ENCODE measurements around the gene KCNQ1. TPM values are rescaled to one million over a fixed set of nuclear protein-coding genes. Genes with fewer than 3 reads are reported as not detected.

KCNQ1 gene
- total and polyA plus RNA-seq, 2 donors (not counting 1 experiment from before 2014, with no cell fraction given), result not detected

DNA sequence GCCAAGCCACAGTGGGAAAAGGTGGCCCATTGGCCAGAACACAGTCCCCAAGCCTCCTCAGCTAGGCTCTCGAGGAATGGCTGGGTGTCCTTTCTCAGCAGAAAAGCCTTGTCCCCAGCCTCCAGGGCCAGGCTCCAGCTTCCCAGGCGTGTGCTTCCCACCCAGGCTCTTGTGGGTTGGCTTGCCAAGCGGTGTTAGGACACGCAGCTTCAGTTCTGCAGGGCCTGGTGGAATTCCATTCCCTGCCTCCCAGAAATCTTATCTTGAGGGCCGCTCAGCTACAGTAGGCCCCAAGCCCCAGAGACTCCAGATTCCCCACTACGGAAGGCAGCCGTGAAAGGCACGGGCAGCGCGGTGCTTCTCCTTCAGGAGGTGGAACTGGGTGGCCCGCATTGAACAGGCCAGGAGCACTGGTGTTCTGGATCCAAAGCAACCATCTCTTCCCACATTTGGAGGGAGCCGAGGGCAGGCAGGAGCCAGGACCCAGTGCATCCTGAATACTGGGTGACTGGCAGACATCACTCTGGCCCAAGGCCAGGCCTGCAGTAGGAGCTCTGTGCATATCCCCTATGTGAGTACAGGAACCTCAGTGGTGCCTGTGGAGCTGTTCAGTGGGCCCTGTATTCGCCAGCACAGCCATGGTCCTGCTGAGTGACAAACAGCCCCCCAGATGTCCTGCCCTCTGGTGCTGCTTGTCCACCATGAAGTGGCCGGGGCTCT, 271.7 kb downstream of the KCNQ1 start:
- no peaks in the 10 kb centered on the region for H3K9me3 ChIP-seq (ENCODE audit: control insufficient read depth, insufficient read depth, low read depth, low read length)
- no peaks in the 10 kb centered on the region for H3K4me1 ChIP-seq (ENCODE audit: control insufficient read depth, extremely low read depth, insufficient read depth, low read length)
- no peak for TF ChIP-seq EZH2 (IDR thresholded peaks at IDR 0.05; ENCODE audit: low read length, missing control alignments)
- TF ChIP-seq, protein P1, sequence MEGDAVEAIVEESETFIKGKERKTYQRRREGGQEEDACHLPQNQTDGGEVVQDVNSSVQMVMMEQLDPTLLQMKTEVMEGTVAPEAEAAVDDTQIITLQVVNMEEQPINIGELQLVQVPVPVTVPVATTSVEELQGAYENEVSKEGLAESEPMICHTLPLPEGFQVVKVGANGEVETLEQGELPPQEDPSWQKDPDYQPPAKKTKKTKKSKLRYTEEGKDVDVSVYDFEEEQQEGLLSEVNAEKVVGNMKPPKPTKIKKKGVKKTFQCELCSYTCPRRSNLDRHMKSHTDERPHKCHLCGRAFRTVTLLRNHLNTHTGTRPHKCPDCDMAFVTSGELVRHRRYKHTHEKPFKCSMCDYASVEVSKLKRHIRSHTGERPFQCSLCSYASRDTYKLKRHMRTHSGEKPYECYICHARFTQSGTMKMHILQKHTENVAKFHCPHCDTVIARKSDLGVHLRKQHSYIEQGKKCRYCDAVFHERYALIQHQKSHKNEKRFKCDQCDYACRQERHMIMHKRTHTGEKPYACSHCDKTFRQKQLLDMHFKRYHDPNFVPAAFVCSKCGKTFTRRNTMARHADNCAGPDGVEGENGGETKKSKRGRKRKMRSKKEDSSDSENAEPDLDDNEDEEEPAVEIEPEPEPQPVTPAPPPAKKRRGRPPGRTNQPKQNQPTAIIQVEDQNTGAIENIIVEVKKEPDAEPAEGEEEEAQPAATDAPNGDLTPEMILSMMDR (conservative IDR thresholded peaks at IDR 0.05 in 1 of 2, IDR thresholded peaks at IDR 0.05 in 1 of 2; ENCODE audit: low read depth in 1 of 2, low read length in 2 of 2), result no peak
- H3K4me2 ChIP-seq (ENCODE audit: extremely low read depth, insufficient read depth, low read length), result no peak overlapping the region
- H3K36me3 ChIP-seq (ENCODE audit: control insufficient read depth, insufficient read depth, low read length), result no peaks in the 10 kb centered on the region
- H3K9ac ChIP-seq (ENCODE audit: insufficient read depth, low read length), result no peak overlapping the region
- peaks cover 3% of the 10 kb centered on the region for H3K27me3 ChIP-seq (ENCODE audit: control insufficient read depth, insufficient read depth, low read length)
- H4K20me1 ChIP-seq (ENCODE audit: control insufficient read depth, extremely low read depth, insufficient read depth, low read length), result no peaks in the 10 kb centered on the region
- no peak overlapping the region for H3K27ac ChIP-seq (ENCODE audit: insufficient read depth, low read length)
- no peaks in the 10 kb centered on the region for H3K79me2 ChIP-seq (ENCODE audit: control insufficient read depth, insufficient read depth, low read length)
- DNase-seq (ENCODE audit: low read depth in 2 of 2), result no peak
- H2AFZ ChIP-seq (ENCODE audit: low read length), result no peak overlapping the region
- H3K4me3 ChIP-seq (replicated peaks in 1 of 4; ENCODE audit: control extremely low read depth in 1 of 4, insufficient read depth in 1 of 4, low read depth in 3 of 4, low read length in 4 of 4), result no peak overlapping the region

DNA sequence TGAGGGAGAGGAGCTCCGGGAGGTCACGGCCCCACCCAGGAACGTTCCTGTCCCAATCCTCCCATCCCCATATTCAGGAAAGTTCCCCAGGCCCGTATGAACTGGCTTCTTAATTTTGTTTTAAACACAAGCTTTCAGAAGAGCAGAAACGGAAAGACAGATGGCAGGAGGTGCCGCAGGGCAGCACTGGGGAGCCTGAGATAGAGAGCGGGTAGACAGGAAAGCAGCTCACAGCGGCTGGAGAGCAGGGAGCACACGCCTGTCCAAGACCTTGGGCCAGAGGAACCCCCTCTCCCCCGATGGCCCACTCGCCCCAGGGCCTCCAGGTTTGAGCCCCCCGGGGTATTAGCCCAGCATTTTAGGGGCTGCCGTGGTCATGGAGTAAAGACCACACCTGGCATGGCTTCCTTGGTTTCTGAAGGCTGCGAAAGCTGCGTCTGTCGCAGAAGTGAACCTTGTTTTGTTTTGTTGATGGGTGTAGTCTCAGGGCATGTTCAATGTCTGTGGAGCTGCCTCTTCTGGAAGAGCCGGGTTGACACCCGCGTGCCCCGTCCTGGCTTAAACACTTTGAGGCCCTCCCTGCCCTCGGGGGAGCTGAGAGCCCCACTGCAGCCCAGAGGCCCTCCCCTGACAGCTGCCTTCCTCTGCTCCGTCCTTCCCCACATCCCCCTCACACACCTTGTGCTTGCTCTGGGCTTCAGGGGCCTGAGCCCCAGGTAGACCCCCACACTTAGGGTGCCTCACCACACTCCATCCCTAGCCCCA, 272.9 kb downstream of the KCNQ1 start:
- peaks cover 3% of the 10 kb centered on the region for H3K27me3 ChIP-seq (ENCODE audit: control insufficient read depth, insufficient read depth, low read length)
- no peaks in the 10 kb centered on the region for H3K36me3 ChIP-seq (ENCODE audit: control insufficient read depth, insufficient read depth, low read length)
- H3K9me3 ChIP-seq (ENCODE audit: control insufficient read depth, insufficient read depth, low read depth, low read length), result no peaks in the 10 kb centered on the region
- no peak for TF ChIP-seq EZH2 (IDR thresholded peaks at IDR 0.05; ENCODE audit: low read length, missing control alignments)
- TF ChIP-seq, protein P1 (conservative IDR thresholded peaks at IDR 0.05 in 1 of 2, IDR thresholded peaks at IDR 0.05 in 1 of 2; ENCODE audit: low read depth in 1 of 2, low read length in 2 of 2), result no peak
- H3K4me2 ChIP-seq (ENCODE audit: extremely low read depth, insufficient read depth, low read length), result no peak overlapping the region
- H3K4me3 ChIP-seq (replicated peaks in 1 of 4; ENCODE audit: control extremely low read depth in 1 of 4, insufficient read depth in 1 of 4, low read depth in 3 of 4, low read length in 4 of 4), result no peak overlapping the region
- H4K20me1 ChIP-seq (ENCODE audit: control insufficient read depth, extremely low read depth, insufficient read depth, low read length), result no peaks in the 10 kb centered on the region
- H3K79me2 ChIP-seq (ENCODE audit: control insufficient read depth, insufficient read depth, low read length), result no peaks in the 10 kb centered on the region
- H3K9ac ChIP-seq (ENCODE audit: insufficient read depth, low read length), result no peak overlapping the region
- H2AFZ ChIP-seq (ENCODE audit: low read length), result no peak overlapping the region
- H3K27ac ChIP-seq (ENCODE audit: insufficient read depth, low read length), result no peak overlapping the region
- H3K4me1 ChIP-seq (ENCODE audit: control insufficient read depth, extremely low read depth, insufficient read depth, low read length), result no peaks in the 10 kb centered on the region
- no peak for DNase-seq (ENCODE audit: low read depth in 2 of 2)

DNA sequence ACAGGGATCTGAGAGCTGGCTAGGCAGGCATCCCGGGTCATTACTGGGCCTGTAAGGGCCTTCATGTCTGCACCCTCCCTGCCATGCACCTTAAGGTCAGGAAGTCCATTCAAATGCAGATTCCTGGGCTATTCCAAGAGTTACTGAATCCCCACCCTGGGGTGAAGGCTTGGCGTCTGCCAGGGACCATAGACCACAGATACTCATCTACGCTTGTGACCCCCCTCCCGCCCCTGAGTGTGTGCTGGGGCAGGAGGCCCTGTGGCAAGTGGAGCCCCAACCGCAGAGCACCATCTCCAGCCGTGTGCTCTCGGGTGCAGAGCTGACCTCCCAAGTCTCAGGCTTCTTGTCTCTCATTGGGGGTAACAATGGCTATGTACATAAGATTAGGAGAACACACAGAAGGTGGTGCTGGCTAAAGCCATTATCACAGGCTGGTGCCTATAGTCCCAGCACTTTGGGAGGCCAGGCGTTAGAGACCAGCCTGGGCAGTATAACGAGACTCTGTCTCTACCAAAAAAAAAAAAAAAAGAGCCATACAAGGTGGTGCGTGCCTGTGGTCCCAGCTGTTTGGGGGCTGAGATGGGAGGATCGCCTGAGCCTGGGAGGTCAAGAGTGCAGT, 274.1 kb downstream of the KCNQ1 start:
- Histone ChIP-seq H3K27me3 (ENCODE audit: control insufficient read depth, insufficient read depth, low read length) (peaks cover 3% of the 10 kb centered on the region), H4K20me1 (ENCODE audit: control insufficient read depth, extremely low read depth, insufficient read depth, low read length) (no peaks in the 10 kb centered on the region), H3K4me3 (replicated peaks in 1 of 4; ENCODE audit: control extremely low read depth in 1 of 4, insufficient read depth in 1 of 4, low read depth in 3 of 4, low read length in 4 of 4) (no peak overlapping the region)

More for the DNA sequence above, 274.1 kb downstream of the KCNQ1 start:
- no peaks in the 10 kb centered on the region for H3K4me1 ChIP-seq (ENCODE audit: control insufficient read depth, extremely low read depth, insufficient read depth, low read length)
- H3K4me2 ChIP-seq (ENCODE audit: extremely low read depth, insufficient read depth, low read length), result no peak overlapping the region
- H3K36me3 ChIP-seq (ENCODE audit: control insufficient read depth, insufficient read depth, low read length), result no peaks in the 10 kb centered on the region
- no peak overlapping the region for H3K9ac ChIP-seq (ENCODE audit: insufficient read depth, low read length)
- TF ChIP-seq, protein P1 (conservative IDR thresholded peaks at IDR 0.05 in 1 of 2, IDR thresholded peaks at IDR 0.05 in 1 of 2; ENCODE audit: low read depth in 1 of 2, low read length in 2 of 2), result no peak
- H2AFZ ChIP-seq (ENCODE audit: low read length), result no peak overlapping the region
- no peak overlapping the region for H3K27ac ChIP-seq (ENCODE audit: insufficient read depth, low read length)
- no peak for DNase-seq (ENCODE audit: low read depth in 2 of 2)
- no peaks in the 10 kb centered on the region for H3K79me2 ChIP-seq (ENCODE audit: control insufficient read depth, insufficient read depth, low read length)
- H3K9me3 ChIP-seq (ENCODE audit: control insufficient read depth, insufficient read depth, low read depth, low read length), result no peaks in the 10 kb centered on the region

Data from fibroblast of lung (primary cell).